Astrocyte of the cerebellum (primary cell): ENCODE measurements around the gene NCOA6.

ENCODE experiments used
- DNase-seq: peaks from one replicate; pipeline ENCODE4 v3.0.0-alpha.2; 2011; ENCODE audit warnings: low read depth
- H3K4me3 ChIP-seq: 2 replicates; pipeline ENCODE4 v1.5.1; 2011; ENCODE audit warnings: mild to moderate bottlenecking, low read depth, low read length, moderate library complexity
- CTCF ChIP-seq: IDR thresholded peaks from 2 replicates; pipeline ENCODE4 v1.5.1; 2012; ENCODE audit warnings: low read length, low read depth, moderate library complexity, mild to moderate bottlenecking; ENCODE audit errors: missing control alignments
- in situ Hi-C: cut with HindIII; loops from 2 replicates; pipeline ENCODE4 v1.10.0; 2017; ENCODE audit warnings: low sequenced_read_pairs

Gene NCOA6

GRCh38 chr20:34669094-34669493 is 156.4 kb downstream of the NCOA6 start:
- DNase-seq = no peak
- no peak overlapping the region for H3K4me3 ChIP-seq
- in situ Hi-C loops = no loop called here
- no peak for TF ChIP-seq CTCF
